Activated CD8-positive, alpha-beta memory T cell treated with anti-CD3 and anti-CD28 coated beads, Interleukin-2, amount 50 U/mL, for 4 hours (primary cell): ENCODE measurements around the gene ZNF576.
"Not testable (repeated sequence)": the region's sequence is repeated elsewhere in the genome, so short reads cannot be mapped to it uniquely, and the experiment has no call there.

Experiments used
- DNase-seq: peaks from one replicate; pipeline ENCODE4 v3.0.0-alpha.2; 2020

The ZNF576 gene

GRCh38 chr19:43575156-43575950, 21.0 kb upstream of the ZNF576 start, which contains the start of the genes PINLYP and XRCC1:
TSS of gene PINLYP (plus strand) at chr19:43575801. CDS start at chr19:43577192, 1,391 bp downstream.
TSS of gene XRCC1 (minus strand) at chr19:43575527. CDS start at chr19:43575458, 69 bp downstream.
- DNase-seq = peak; percentile 94

- no peak for DNase-seq
These were observed 20.2 kb upstream of the ZNF576 start for GRCh38 chr19:43575955-43576878.

- no peak for DNase-seq
These were observed 17.6 kb upstream of the ZNF576 start for GRCh38 chr19:43578787-43579186.

GRCh38 chr19:43581467-43581866, 14.9 kb upstream of the ZNF576 start:
- no peak for DNase-seq

GRCh38 chr19:43582495-43582894, 13.9 kb upstream of the ZNF576 start:
- no peak for DNase-seq

GRCh38 chr19:43584484-43584883, 11.9 kb upstream of the ZNF576 start:
- DNase-seq = no peak

- DNase-seq = no peak
These were observed 10.0 kb upstream of the ZNF576 start for GRCh38 chr19:43586346-43586745.

- not testable (repeated sequence) for DNase-seq
These were observed 9.4 kb upstream of the ZNF576 start for GRCh38 chr19:43587029-43587428.

GRCh38 chr19:43589277-43589676, 7.1 kb upstream of the ZNF576 start:
- no peak for DNase-seq

- no peak for DNase-seq
These were observed 6.7 kb upstream of the ZNF576 start for GRCh38 chr19:43589678-43590077.

- no peak for DNase-seq
These were observed 4.3 kb upstream of the ZNF576 start for GRCh38 chr19:43591904-43592772.

- DNase-seq = no peak
These were observed 3.5 kb upstream of the ZNF576 start for GRCh38 chr19:43592800-43593350.

GRCh38 chr19:43594081-43594697, 2.2 kb upstream of the ZNF576 start:
- no peak for DNase-seq

GRCh38 chr19:43594710-43595604, 1.4 kb upstream of the ZNF576 start:
- peak; percentile 73 for DNase-seq

GRCh38 chr19:43595605-43595998, 793 bp upstream of the ZNF576 start:
- DNase-seq = no peak

GRCh38 chr19:43596842-43597461, 557 bp downstream of the ZNF576 start:
- no peak for DNase-seq

GRCh38 chr19:43597876-43598275, 1.5 kb downstream of the ZNF576 start:
- no peak for DNase-seq

GRCh38 chr19:43598445-43599240, 2.2 kb downstream of the ZNF576 start:
- no peak for DNase-seq

- no peak for DNase-seq
These were observed 3.4 kb downstream of the ZNF576 start for GRCh38 chr19:43599635-43600295.
